SH-SY5Y (cell line): ENCODE data around the gene CACNA1S.

ENCODE experiments used
- GATA2 ChIP-seq: IDR thresholded peaks from 2 replicates; pipeline ENCODE4 v1.6.1; 2011; ENCODE audit warnings: mild to moderate bottlenecking, low read depth, low read length
- GATA3 ChIP-seq: IDR thresholded peaks from 2 replicates; pipeline ENCODE4 v1.6.1; 2011; ENCODE audit warnings: low read depth, mild to moderate bottlenecking, low read length, moderate library complexity

DNA sequence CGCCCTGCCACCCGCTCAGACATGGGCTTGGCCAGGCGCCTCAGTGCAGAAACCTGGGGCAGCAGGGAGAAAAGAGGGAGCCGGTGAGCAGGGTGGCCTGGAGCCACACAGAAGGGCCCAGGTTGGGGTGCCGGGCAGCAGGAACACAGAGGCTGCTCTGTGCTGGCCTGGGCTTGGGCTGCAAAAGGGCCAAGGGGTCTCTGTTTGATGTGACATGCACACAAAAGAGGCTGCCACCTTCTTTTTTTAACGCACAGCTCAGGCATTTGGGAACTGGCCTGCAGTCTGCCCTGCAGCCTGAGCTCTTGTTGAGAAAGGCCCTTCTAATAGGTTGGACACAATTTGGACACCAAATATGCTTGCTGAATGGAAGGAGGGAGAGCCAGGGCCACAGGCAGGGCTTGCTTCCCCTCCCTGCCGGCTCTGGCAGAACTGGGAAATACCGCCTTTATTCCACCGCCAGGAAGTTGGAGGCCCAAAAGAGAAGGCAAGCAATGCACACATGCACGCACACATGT lies 121.1 kb downstream of the CACNA1S start:
- TF ChIP-seq GATA2 (no peak), GATA3 (no peak)
